Measurements from ENCODE around the gene CEP350.
"Not testable (repeated sequence)": the region's sequence is repeated elsewhere in the genome, so short reads cannot be mapped to it uniquely, and the experiment has no call there.

CEP350 gene

GRCh38 chr1:179990847-179991246, 36.2 kb downstream of the CEP350 start:
- DNase-seq: no peak

GRCh38 chr1:179995576-179995975, 41.0 kb downstream of the CEP350 start:
- DNase-seq: no peak

GRCh38 chr1:179996099-179996498, 41.5 kb downstream of the CEP350 start:
- DNase-seq: no peak

GRCh38 chr1:180000575-180000974, 46.0 kb downstream of the CEP350 start:
- DNase-seq: peak; percentile 3 to 12

GRCh38 chr1:180002437-180002836, 47.8 kb downstream of the CEP350 start:
- no peak for DNase-seq

GRCh38 chr1:180003026-180003695, 48.6 kb downstream of the CEP350 start:
- no peak for DNase-seq

GRCh38 chr1:180006762-180007161, 52.2 kb downstream of the CEP350 start:
- not testable (repeated sequence) for DNase-seq

GRCh38 chr1:180020017-180020416, 65.4 kb downstream of the CEP350 start:
- DNase-seq: no peak

- DNase-seq: no peak
Observed at GRCh38 chr1:180026556-180026955, 71.9 kb downstream of the CEP350 start.

- peak; percentile 81 to 95 for DNase-seq
Observed at GRCh38 chr1:180027949-180028445, 73.4 kb downstream of the CEP350 start.

- peak in 1 of 2 donors; percentile 23 for DNase-seq
Observed at GRCh38 chr1:180028864-180029263, 74.3 kb downstream of the CEP350 start.

- DNase-seq: no peak
Observed at GRCh38 chr1:180029524-180030135, 75.0 kb downstream of the CEP350 start.

GRCh38 chr1:180031664-180032063, 77.1 kb downstream of the CEP350 start:
- DNase-seq: no peak

GRCh38 chr1:180033390-180033789, 78.8 kb downstream of the CEP350 start:
- DNase-seq: no peak

- DNase-seq: peak; percentile 9 to 29
Observed at GRCh38 chr1:180040034-180040433, 85.4 kb downstream of the CEP350 start.

- no peak for DNase-seq
Observed at GRCh38 chr1:180041582-180041981, 87.0 kb downstream of the CEP350 start.

- no peak for DNase-seq
Observed at GRCh38 chr1:180042988-180043622, 88.5 kb downstream of the CEP350 start.

- DNase-seq: no peak
Observed at GRCh38 chr1:180043785-180044184, 89.2 kb downstream of the CEP350 start.

GRCh38 chr1:180046674-180047073, 92.1 kb downstream of the CEP350 start:
- no peak for DNase-seq

GRCh38 chr1:180053594-180054567, 99.3 kb downstream of the CEP350 start:
- peak; percentile 52 to 81 for DNase-seq

GRCh38 chr1:180057883-180058396, 103.3 kb downstream of the CEP350 start:
- DNase-seq: no peak

GRCh38 chr1:180061019-180061418, 106.4 kb downstream of the CEP350 start:
- no peak for DNase-seq

Data from inflammatory macrophage treated with lipopolysaccharide for 1 hour (primary cell).